Neural cell (in vitro differentiated cells): ENCODE results near the gene IPMK. TPM values are rescaled to one million over a fixed set of nuclear protein-coding genes. Genes with fewer than 3 reads are reported as not detected.

ENCODE experiments used
- H2AFZ ChIP-seq: fragments of 200-600, 300-800 bp; sonication (generic), shearing (Covaris generic); 2 replicates; pipeline ENCODE4 v1.6.0; 2014; ENCODE audit warnings: low read depth, mild to moderate bottlenecking, antibody characterized with exemption, low read length, moderate library complexity
- H3F3A ChIP-seq: fragments of 200-600 bp; shearing (Covaris generic); 2 replicates; pipeline ENCODE4 v1.6.1; 2016; ENCODE audit warnings: mild to moderate bottlenecking, moderate library complexity, mixed read lengths, antibody characterized with exemption, low read length; ENCODE audit not compliant: insufficient read depth, poor library complexity, severe bottlenecking
- H3K27ac ChIP-seq: fragments of 200-600, 300-800 bp; sonication (generic), shearing (Covaris generic); 2 replicates; pipeline ENCODE4 v1.5.1; 2014; ENCODE audit warnings: mild to moderate bottlenecking, low read length, moderate library complexity
- H3K27me3 ChIP-seq: fragments of 300-800, 200-600 bp; sonication (generic), shearing (Covaris generic); 2 replicates; pipeline ENCODE4 v1.6.0; 2014; ENCODE audit warnings: mild to moderate bottlenecking, low read depth, low read length, moderate library complexity; ENCODE audit not compliant: insufficient read depth
- H3K36me3 ChIP-seq: fragments of 300-800, 200-600 bp; sonication (generic), shearing (Covaris generic); 2 replicates; pipeline ENCODE4 v1.5.1; 2014; ENCODE audit warnings: mild to moderate bottlenecking, antibody characterized with exemption, low read length, moderate library complexity; ENCODE audit not compliant: insufficient read depth
- H3K4me2 ChIP-seq: fragments of 300-800, 200-600 bp; sonication (generic), shearing (Covaris generic); 2 replicates; pipeline ENCODE4 v1.6.0; 2014; ENCODE audit warnings: mild to moderate bottlenecking, low read length
- H3K4me3 ChIP-seq: fragments of 300-800, 200-600 bp; sonication (generic), shearing (Covaris generic); 2 replicates; pipeline ENCODE4 v1.5.1; 2014; ENCODE audit warnings: mild to moderate bottlenecking, low read length, moderate library complexity
- H3K79me2 ChIP-seq: fragments of 200-600 bp; shearing (Covaris generic); replicated peaks from 2 replicates; pipeline ENCODE4 v1.6.0; 2014; ENCODE audit warnings: mild to moderate bottlenecking, low read length, moderate library complexity; ENCODE audit not compliant: insufficient read depth
- H3K9ac ChIP-seq: fragments of 300-800, 200-600 bp; sonication (generic), shearing (Covaris generic); 2 replicates; pipeline ENCODE4 v1.6.1; 2016; ENCODE audit warnings: mild to moderate bottlenecking, low read length, mixed read lengths
- H3K9me2 ChIP-seq: fragments of 200-600 bp; shearing (Covaris generic); 2 replicates; pipeline ENCODE4 v1.6.1; 2016; ENCODE audit warnings: mild to moderate bottlenecking, low read length, mixed read lengths; ENCODE audit not compliant: insufficient read depth
- H3K9me3 ChIP-seq: fragments of 200-600, 300-800 bp; sonication (generic), shearing (Covaris generic); 2 replicates; pipeline ENCODE4 v1.6.1; 2016; ENCODE audit warnings: mild to moderate bottlenecking, mixed run types, low read length, moderate library complexity, mixed read lengths
- H4K20me1 ChIP-seq: fragments of 200-600 bp; shearing (Covaris generic); 2 replicates; pipeline ENCODE4 v1.6.1; 2016; ENCODE audit warnings: mild to moderate bottlenecking, mixed run types; ENCODE audit not compliant: insufficient read depth
- EP300 ChIP-seq: fragments of 450-650 bp; conservative IDR thresholded peaks from 2 replicates; pipeline ENCODE4 v1.6.1; 2014; ENCODE audit warnings: antibody characterized with exemption, mild to moderate bottlenecking, moderate library complexity; ENCODE audit not compliant: poor library complexity, severe bottlenecking
- EZH2 ChIP-seq: fragments of 200-600, 300-800 bp; shearing (Covaris generic), sonication (generic); IDR thresholded peaks from 2 replicates; pipeline ENCODE4 v1.6.1; 2014; ENCODE audit warnings: antibody characterized with exemption, low read length, borderline replicate concordance, mild to moderate bottlenecking; ENCODE audit not compliant: insufficient read depth, poor library complexity, severe bottlenecking
- MXI1 ChIP-seq: fragments of 450-650 bp; conservative IDR thresholded peaks from 2 replicates; pipeline ENCODE4 v1.6.1; 2014; ENCODE audit warnings: antibody characterized with exemption, mild to moderate bottlenecking; ENCODE audit not compliant: poor library complexity, severe bottlenecking
- POLR2AphosphoS5 ChIP-seq: IDR thresholded peaks from 2 replicates; pipeline ENCODE4 v1.6.1; 2012
- RAD21 ChIP-seq: fragments of 450-650 bp; conservative IDR thresholded peaks from 2 replicates; pipeline ENCODE4 v1.6.1; 2014; ENCODE audit warnings: antibody characterized with exemption, mild to moderate bottlenecking, moderate library complexity
- REST ChIP-seq: IDR thresholded peaks from 2 replicates; pipeline ENCODE4 v1.6.1; 2012; ENCODE audit warnings: borderline replicate concordance
- SMC3 ChIP-seq: fragments of 450-650 bp; conservative IDR thresholded peaks from 2 replicates; pipeline ENCODE4 v1.6.1; 2014; ENCODE audit warnings: antibody characterized with exemption, mild to moderate bottlenecking, moderate library complexity; ENCODE audit not compliant: poor library complexity
- TAF1 ChIP-seq: IDR thresholded peaks from 2 replicates; pipeline ENCODE4 v1.6.1; 2012; ENCODE audit warnings: low read depth
- polyA plus RNA-seq: library from polyadenylated mRNA; depleted of rRNA; stranded (reverse); fragments of >200 nt; gene quantifications from 2 replicates; pipeline ENCODE4 v1.2.3, GENCODE V29; 2014
- TF ChIP-seq, protein P1 (sequence below): fragments of 450-650 bp; IDR thresholded peaks from 2 replicates; pipeline ENCODE4 v1.5.1; 2014; ENCODE audit warnings: antibody characterized with exemption, mild to moderate bottlenecking, moderate library complexity; ENCODE audit not compliant: poor library complexity, severe bottlenecking

Gene IPMK
- polyA plus RNA-seq, 1 donor from 2014 or later, result 11.7 TPM

GRCh38 chr10:58210160-58210559 lies 57.5 kb downstream of the IPMK start:
- no peaks in the 10 kb centered on the region for H3K9me3 ChIP-seq
- H3K4me3 ChIP-seq, result no peak overlapping the region
- no peaks in the 10 kb centered on the region for H3K9me2 ChIP-seq
- no peak overlapping the region for H3K9ac ChIP-seq
- no peaks in the 10 kb centered on the region for H3F3A ChIP-seq
- H3K79me2 ChIP-seq, result no peaks in the 10 kb centered on the region
- no peak overlapping the region for H3K27ac ChIP-seq
- no peaks in the 10 kb centered on the region for H4K20me1 ChIP-seq
- H3K27me3 ChIP-seq, result no peaks in the 10 kb centered on the region
- no peak overlapping the region for H2AFZ ChIP-seq
- H3K36me3 ChIP-seq, result no peaks in the 10 kb centered on the region
- no peak overlapping the region for H3K4me2 ChIP-seq
- TF ChIP-seq, protein P1, sequence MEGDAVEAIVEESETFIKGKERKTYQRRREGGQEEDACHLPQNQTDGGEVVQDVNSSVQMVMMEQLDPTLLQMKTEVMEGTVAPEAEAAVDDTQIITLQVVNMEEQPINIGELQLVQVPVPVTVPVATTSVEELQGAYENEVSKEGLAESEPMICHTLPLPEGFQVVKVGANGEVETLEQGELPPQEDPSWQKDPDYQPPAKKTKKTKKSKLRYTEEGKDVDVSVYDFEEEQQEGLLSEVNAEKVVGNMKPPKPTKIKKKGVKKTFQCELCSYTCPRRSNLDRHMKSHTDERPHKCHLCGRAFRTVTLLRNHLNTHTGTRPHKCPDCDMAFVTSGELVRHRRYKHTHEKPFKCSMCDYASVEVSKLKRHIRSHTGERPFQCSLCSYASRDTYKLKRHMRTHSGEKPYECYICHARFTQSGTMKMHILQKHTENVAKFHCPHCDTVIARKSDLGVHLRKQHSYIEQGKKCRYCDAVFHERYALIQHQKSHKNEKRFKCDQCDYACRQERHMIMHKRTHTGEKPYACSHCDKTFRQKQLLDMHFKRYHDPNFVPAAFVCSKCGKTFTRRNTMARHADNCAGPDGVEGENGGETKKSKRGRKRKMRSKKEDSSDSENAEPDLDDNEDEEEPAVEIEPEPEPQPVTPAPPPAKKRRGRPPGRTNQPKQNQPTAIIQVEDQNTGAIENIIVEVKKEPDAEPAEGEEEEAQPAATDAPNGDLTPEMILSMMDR, result no peak
- no peak for TF ChIP-seq MXI1
- TF ChIP-seq EP300, result no peak
- TF ChIP-seq REST, result no peak
- no peak for TF ChIP-seq EZH2
- TF ChIP-seq RAD21, result no peak
- TF ChIP-seq SMC3, result no peak
- TF ChIP-seq POLR2AphosphoS5, result no peak
- TF ChIP-seq TAF1, result no peak

DNA sequence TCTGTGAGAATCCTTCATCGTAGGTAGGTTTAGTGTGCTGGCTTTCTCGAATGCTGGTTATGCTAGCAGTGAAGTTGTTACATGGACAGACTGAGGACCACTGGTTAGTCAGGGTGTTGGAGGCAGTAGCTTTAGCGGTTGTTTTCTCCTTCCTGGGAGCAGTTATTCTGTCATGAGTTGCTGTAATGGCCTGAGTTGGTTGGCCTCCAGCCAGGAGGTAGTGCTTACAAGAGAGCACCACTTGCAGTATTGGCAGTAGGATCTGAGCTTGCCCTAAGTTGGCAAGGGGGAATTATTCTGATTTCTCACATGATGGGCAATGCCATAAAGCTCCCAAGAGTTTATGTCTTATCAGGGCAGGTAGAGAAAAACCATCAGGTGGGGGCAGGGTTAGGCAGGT lies 58.0 kb downstream of the IPMK start:
- Histone ChIP-seq H3K4me3 (no peak overlapping the region), H3K36me3 (no peaks in the 10 kb centered on the region), H3K4me2 (no peak overlapping the region), H3K79me2 (no peaks in the 10 kb centered on the region), H3K27me3 (no peaks in the 10 kb centered on the region), H3K27ac (no peak overlapping the region), H3F3A (no peaks in the 10 kb centered on the region), H3K9ac (no peak overlapping the region), H2AFZ (no peak overlapping the region), H4K20me1 (no peaks in the 10 kb centered on the region), H3K9me2 (no peaks in the 10 kb centered on the region), H3K9me3 (no peaks in the 10 kb centered on the region)
- no peak for TF ChIP-seq EP300
- TF ChIP-seq, protein P1, result no peak
- TF ChIP-seq MXI1, result no peak
- no peak for TF ChIP-seq EZH2
- TF ChIP-seq POLR2AphosphoS5, result no peak
- no peak for TF ChIP-seq RAD21
- TF ChIP-seq REST, result no peak
- TF ChIP-seq SMC3, result no peak
- no peak for TF ChIP-seq TAF1
